ENCODE data around the gene OSGEP. TPM values are rescaled to one million over a fixed set of nuclear protein-coding genes. Genes with fewer than 3 reads are reported as not detected.

OSGEP gene
- total RNA-seq: 100 to 1,000 TPM in 1 of 4 donors, 10 to 100 TPM in 3; 38.7 to 105 (median 53.0) TPM

DNA sequence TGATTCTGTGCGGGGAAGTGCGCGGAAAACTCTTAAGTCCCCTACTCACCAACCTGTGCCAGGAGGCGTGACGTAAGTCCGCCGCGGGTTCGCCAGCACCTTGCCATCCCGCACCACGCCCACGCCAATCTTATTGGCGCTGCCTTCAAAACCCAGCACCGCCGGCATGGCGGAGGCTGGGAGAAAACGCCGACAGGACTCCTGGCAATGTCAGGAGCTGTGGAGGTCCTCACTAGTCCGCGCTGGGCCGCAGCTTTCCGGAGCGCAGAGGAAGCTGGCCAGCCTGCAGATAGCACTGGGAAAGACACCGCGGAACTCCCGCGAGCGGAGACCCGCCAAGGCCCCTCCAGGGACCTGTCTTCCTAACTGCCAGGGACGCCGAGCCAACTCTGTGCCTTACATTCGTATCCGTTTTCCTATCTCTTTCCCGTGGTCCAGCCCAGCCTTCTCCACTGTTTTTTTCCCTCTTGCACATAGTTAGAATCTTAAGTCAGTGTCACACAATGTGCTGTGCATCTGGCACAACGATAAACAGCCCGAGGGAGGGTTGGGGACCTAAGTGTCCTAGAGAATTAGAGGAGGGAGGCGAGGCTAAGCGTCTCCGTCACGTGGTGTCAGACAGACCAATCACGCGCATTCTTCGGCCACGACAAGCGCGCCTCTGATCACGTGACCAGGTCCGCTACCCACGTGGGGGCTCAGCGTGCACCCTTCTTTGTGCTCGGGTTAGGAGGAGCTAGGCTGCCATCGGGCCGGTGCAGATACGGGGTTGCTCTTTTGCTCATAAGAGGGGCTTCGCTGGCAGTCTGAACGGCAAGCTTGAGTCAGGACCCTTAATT, at the start of gene OSGEP, which contains the start of gene APEX1:
TSS of gene OSGEP (minus strand) at position 297 of the 839 bp plus-strand sequence. CDS start at position 168, 129 bp downstream.
TSS of gene APEX1 (plus strand) at position 711 of the 839 bp plus-strand sequence. CDS start 420 bp downstream, outside the sequence.
- peak; percentile 97 to 98 for DNase-seq
- H3K36me3 ChIP-seq: no peaks in the 10 kb centered on the region
- intact Hi-C loops (cut with DNase I; ENCODE audit: low total_unique reads): no loop called here
- peak within 1 kb of the TSS; percentile 73 to 90 for H3K4me3 ChIP-seq
- no peaks in the 10 kb centered on the region for H3K27me3 ChIP-seq
- peak; percentile 66 to 89 for TF ChIP-seq POLR2A (IDR thresholded peaks at IDR 0.05)
- TF ChIP-seq, protein P1, sequence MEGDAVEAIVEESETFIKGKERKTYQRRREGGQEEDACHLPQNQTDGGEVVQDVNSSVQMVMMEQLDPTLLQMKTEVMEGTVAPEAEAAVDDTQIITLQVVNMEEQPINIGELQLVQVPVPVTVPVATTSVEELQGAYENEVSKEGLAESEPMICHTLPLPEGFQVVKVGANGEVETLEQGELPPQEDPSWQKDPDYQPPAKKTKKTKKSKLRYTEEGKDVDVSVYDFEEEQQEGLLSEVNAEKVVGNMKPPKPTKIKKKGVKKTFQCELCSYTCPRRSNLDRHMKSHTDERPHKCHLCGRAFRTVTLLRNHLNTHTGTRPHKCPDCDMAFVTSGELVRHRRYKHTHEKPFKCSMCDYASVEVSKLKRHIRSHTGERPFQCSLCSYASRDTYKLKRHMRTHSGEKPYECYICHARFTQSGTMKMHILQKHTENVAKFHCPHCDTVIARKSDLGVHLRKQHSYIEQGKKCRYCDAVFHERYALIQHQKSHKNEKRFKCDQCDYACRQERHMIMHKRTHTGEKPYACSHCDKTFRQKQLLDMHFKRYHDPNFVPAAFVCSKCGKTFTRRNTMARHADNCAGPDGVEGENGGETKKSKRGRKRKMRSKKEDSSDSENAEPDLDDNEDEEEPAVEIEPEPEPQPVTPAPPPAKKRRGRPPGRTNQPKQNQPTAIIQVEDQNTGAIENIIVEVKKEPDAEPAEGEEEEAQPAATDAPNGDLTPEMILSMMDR (IDR thresholded peaks at IDR 0.05): peak in 1 of 4 experiments; percentile 1
- no peaks in the 10 kb centered on the region for H3K9me3 ChIP-seq
- H3K4me1 ChIP-seq: peaks cover 0 to 8% of the 10 kb centered on the region in 2 donors
- H3K27ac ChIP-seq: peak within 1 kb of the TSS; percentile 90

DNA sequence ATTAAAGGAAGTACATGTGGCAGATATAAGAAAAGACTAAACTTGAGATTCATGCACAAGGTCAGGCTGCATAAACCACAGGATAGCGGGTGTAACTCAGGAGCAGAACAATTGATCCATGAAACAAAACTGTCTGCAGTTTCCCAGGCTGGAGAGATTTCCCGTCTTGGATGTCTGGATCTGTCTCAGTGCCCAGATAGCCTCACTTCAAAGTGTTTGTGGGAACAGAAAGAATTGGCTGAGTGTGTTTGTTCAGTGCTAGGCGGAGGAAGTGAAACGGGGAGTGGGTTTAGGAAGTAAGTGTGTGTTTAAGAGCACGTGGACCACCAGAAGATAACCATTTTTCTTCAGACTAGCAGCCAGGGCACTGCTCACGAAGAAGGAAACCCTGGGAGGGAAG, 49.3 kb upstream of the OSGEP start:
- no peaks in the 10 kb centered on the region for H3K27me3 ChIP-seq
- TF ChIP-seq, protein P1 (IDR thresholded peaks at IDR 0.05): no peak
- TF ChIP-seq POLR2A (IDR thresholded peaks at IDR 0.05): no peak
- DNase-seq: no peak
- H3K4me1 ChIP-seq: no peaks in the 10 kb centered on the region
- H3K9me3 ChIP-seq: no peaks in the 10 kb centered on the region
- no peak overlapping the region for H3K4me3 ChIP-seq
- no peaks in the 10 kb centered on the region for H3K36me3 ChIP-seq
- H3K27ac ChIP-seq: no peak overlapping the region
- intact Hi-C loops (cut with DNase I; ENCODE audit: low total_unique reads): no loop called here

DNA sequence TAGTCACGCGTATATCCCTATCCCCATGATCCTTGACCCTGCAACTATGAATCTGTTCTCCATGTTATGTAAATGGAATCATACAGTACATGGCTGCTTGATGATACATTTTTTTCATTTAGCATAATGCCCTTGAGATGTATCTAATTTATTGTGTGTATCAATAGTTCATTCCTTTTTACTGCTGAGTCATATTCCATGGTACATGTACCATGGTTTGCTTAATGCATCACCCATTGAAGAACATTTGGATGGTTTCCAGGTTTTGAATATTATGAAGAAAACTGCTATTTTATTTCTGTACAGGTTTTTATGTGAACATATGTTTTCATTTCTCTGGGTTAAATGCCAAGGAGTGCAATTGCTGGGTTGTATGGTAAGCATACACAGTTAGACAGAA, 46.7 kb upstream of the OSGEP start:
- intact Hi-C loops (cut with DNase I; ENCODE audit: low total_unique reads): no loop called here
- Histone ChIP-seq H3K4me1 (no peaks in the 10 kb centered on the region), H3K9me3 (no peaks in the 10 kb centered on the region), H3K36me3 (no peaks in the 10 kb centered on the region), H3K27me3 (no peaks in the 10 kb centered on the region), H3K4me3 (no peak overlapping the region), H3K27ac (no peak overlapping the region)
- no peak for DNase-seq
- TF ChIP-seq POLR2A (IDR thresholded peaks at IDR 0.05): no peak
- TF ChIP-seq, protein P1 (IDR thresholded peaks at IDR 0.05): no peak

DNA sequence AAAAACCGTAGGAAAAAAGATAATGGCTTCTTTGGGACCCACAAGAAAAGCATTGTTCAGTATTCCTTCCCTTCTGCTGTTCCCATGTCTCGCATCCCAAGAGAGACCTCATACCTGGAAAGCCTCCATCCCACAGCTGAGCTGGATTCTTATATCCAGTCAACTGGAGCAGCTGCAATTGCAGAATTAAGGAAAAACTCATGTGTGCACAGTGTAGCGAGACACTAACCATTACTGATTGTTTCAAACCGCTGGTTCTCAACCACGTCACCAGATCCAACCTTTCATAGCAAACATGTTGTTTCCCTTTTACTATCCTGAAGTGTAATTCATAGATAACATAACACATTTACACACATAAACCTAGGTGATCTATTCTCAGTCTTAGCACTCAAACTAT, 45.3 kb upstream of the OSGEP start:
- no peaks in the 10 kb centered on the region for H3K9me3 ChIP-seq

More for the DNA sequence above, 45.3 kb upstream of the OSGEP start:
- Histone ChIP-seq H3K4me1 (no peaks in the 10 kb centered on the region), H3K4me3 (no peak overlapping the region), H3K27ac (no peak overlapping the region), H3K27me3 (no peaks in the 10 kb centered on the region), H3K36me3 (no peaks in the 10 kb centered on the region)
- TF ChIP-seq, protein P1 (IDR thresholded peaks at IDR 0.05): no peak
- no peak for TF ChIP-seq POLR2A (IDR thresholded peaks at IDR 0.05)
- intact Hi-C loops (cut with DNase I; ENCODE audit: low total_unique reads): no loop called here
- no peak for DNase-seq
